Fibroblast of lung (primary cell): ENCODE results near the gene DDX39B.

Source experiments
- EZH2 ChIP-seq: IDR thresholded peaks from 2 replicates; pipeline ENCODE4 v1.5.1; 2012; ENCODE audit warnings: low read length, control low read depth, mild to moderate bottlenecking; ENCODE audit errors: missing control alignments
- TF ChIP-seq, protein P1 (sequence below), 2 donors: IDR thresholded peaks in 1 of 2; conservative IDR thresholded peaks in 1 of 2; 1 replicate in 1 of 2; 2 replicates in 1 of 2; pipeline ENCODE4 v1.5.1; 2011 to 2012; ENCODE audit warnings: low read length in 2 of 2, control low read depth in 1 of 2, inconsistent platforms in 1 of 2, low read depth in 1 of 2, mild to moderate bottlenecking in 1 of 2

DNA sequence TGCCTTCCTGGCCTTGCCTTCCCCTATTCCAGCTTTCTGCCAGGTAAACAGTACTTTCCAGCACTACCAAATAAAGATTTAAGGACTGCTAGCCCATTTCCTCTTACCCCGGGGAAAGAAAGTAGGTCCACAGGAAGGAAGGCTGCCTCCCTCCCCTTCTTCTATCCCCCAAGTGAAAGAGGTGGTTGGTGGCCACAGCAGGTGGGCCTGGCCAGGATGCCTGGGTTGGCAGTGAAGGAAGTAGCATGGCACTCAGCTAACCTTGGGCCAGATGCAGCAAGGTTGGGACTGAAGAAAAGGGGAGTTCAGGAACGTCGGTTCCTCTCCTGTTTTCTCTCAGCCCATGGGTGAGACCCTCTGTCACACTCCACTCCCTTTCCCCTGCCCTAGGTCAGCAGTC is 14.5 kb upstream of the DDX39B start:
- TF ChIP-seq, protein P1, sequence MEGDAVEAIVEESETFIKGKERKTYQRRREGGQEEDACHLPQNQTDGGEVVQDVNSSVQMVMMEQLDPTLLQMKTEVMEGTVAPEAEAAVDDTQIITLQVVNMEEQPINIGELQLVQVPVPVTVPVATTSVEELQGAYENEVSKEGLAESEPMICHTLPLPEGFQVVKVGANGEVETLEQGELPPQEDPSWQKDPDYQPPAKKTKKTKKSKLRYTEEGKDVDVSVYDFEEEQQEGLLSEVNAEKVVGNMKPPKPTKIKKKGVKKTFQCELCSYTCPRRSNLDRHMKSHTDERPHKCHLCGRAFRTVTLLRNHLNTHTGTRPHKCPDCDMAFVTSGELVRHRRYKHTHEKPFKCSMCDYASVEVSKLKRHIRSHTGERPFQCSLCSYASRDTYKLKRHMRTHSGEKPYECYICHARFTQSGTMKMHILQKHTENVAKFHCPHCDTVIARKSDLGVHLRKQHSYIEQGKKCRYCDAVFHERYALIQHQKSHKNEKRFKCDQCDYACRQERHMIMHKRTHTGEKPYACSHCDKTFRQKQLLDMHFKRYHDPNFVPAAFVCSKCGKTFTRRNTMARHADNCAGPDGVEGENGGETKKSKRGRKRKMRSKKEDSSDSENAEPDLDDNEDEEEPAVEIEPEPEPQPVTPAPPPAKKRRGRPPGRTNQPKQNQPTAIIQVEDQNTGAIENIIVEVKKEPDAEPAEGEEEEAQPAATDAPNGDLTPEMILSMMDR (conservative IDR thresholded peaks at IDR 0.05 in 1 of 2, IDR thresholded peaks at IDR 0.05 in 1 of 2; ENCODE audit: low read depth in 1 of 2, low read length in 2 of 2), result no peak
- TF ChIP-seq EZH2, result no peak
